Caco-2 (cell line): Measurements from ENCODE around the gene GPR161. TPM values are rescaled to one million over a fixed set of nuclear protein-coding genes. Genes with fewer than 3 reads are reported as not detected.

Source experiments
- BruUV-seq: library from RNA; stranded (reverse); fragments of 400-500 nt; replicated peaks from 2 replicates; lab custom pipeline; 2021; lab: Mats Ljungman, UMichigan
- CTCF ChIA-PET: fragments of 300-600 bp; sonication (Branson Sonifier 250); formaldehyde crosslinking; loops from one replicate; lab custom pipeline; 2022; ENCODE audit warnings: antibody characterized with exemption; lab: Charles Lee
- POLR2A ChIA-PET: fragments of 300-600 bp; sonication (Branson Sonifier 250); formaldehyde crosslinking; loops from one replicate; lab custom pipeline; 2022; ENCODE audit warnings: antibody characterized with exemption; lab: Charles Lee
- DNase-seq, 2 experiments: peaks; one replicate each; pipeline versions ENCODE4 v3.0.0 to v3.0.0-alpha.2; 2020 to 2022
- H3K27me3 ChIP-seq: replicated peaks from 2 replicates; pipeline ENCODE4 v1.6.0; 2011; ENCODE audit warnings: low read length; ENCODE audit not compliant: control insufficient read depth, insufficient read depth
- H3K36me3 ChIP-seq: 2 replicates; pipeline ENCODE4 v1.5.1; 2011; ENCODE audit warnings: low read length; ENCODE audit not compliant: control insufficient read depth, insufficient read depth
- H3K4me1 ChIP-seq: fragments of 250-450 bp; sonication (Bioruptor Pico); 2 replicates; pipeline ENCODE4 v1.5.1; 2020; ENCODE audit warnings: mild to moderate bottlenecking
- H3K4me3 ChIP-seq: 2 replicates; pipeline ENCODE4 v1.5.1; 2011; ENCODE audit warnings: low read depth, mild to moderate bottlenecking, control low read depth, low read length
- H3K9me3 ChIP-seq: fragments of 250-450 bp; sonication (Bioruptor Pico); 2 replicates; pipeline ENCODE4 v1.5.1; 2020; ENCODE audit warnings: mild to moderate bottlenecking, moderate library complexity
- H3K27ac Mint-ChIP-seq: one replicate; pipeline ENCODE4 v1.8.0; 2022; ENCODE audit warnings: mixed read lengths; ENCODE audit not compliant: unreplicated experiment
- H3K27me3 Mint-ChIP-seq: one replicate; pipeline ENCODE4 v1.8.0; 2022; ENCODE audit warnings: mixed read lengths; ENCODE audit not compliant: insufficient read depth, unreplicated experiment
- H3K36me3 Mint-ChIP-seq: one replicate; pipeline ENCODE4 v1.8.0; 2022; ENCODE audit warnings: mild to moderate bottlenecking, mixed read lengths; ENCODE audit not compliant: insufficient read depth, unreplicated experiment
- H3K4me1 Mint-ChIP-seq: one replicate; pipeline ENCODE4 v1.8.0; 2022; ENCODE audit warnings: low read depth, mixed read lengths; ENCODE audit not compliant: unreplicated experiment
- H3K4me3 Mint-ChIP-seq: one replicate; pipeline ENCODE4 v1.8.0; 2022; ENCODE audit warnings: mild to moderate bottlenecking, moderate library complexity, mixed read lengths; ENCODE audit not compliant: unreplicated experiment
- H3K9me3 Mint-ChIP-seq: one replicate; pipeline ENCODE4 v1.8.0; 2022; ENCODE audit warnings: mixed read lengths; ENCODE audit not compliant: unreplicated experiment
- intact Hi-C: fragments of 100-400 bp; cut with micrococcal nuclease; formaldehyde crosslinking; loops from one replicate; pipeline ENCODE4 v1.10.0; 2022; ENCODE audit not compliant: unreplicated experiment
- total RNA-seq: library from RNA; stranded (reverse); gene quantifications from 2 replicates; pipeline ENCODE4 v1.2.3, GENCODE V29; 2022
- TF ChIP-seq, protein P1 (sequence below), 2 experiments: fragments of 200-600 bp in 1 of 2; IDR thresholded peaks; 1 replicate in 1 of 2; 2 replicates in 1 of 2; pipeline versions ENCODE4 v1.5.1 to v1.8.0; 2011 to 2022; ENCODE audit warnings: antibody characterized with exemption in 1 of 2, control low read depth in 1 of 2, inconsistent platforms in 1 of 2, low read depth in 1 of 2, low read length in 1 of 2, mild to moderate bottlenecking in 1 of 2, moderate library complexity in 1 of 2; ENCODE audit not compliant: insufficient read depth in 1 of 2, severe bottlenecking in 1 of 2, unreplicated experiment in 1 of 2

The GPR161 gene
- total RNA-seq, 1 experiment from 2014 or later = 38.2 TPM

DNA sequence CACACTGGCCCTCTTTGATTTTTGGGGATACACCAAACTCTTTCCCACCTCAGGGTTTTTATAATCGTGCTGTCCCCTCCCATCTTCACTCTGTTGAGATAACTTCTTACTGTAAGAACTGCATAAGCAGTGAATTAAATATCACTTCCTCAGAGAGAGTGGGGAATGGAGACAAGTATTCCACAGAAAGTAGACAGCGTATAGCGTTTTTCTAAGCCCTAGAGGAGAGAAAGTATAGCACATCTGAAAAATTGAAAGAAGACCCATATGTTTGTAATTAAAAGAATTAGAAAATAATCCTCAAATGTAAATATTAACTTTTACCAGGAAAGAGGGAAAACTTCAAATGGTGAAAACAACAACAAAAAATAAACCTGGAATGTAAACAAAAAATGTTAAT is 67.3 kb downstream of the GPR161 start:
- Mint-ChIP-seq H3K4me1 (no peaks in the 10 kb centered on the region), H3K9me3 (no peaks in the 10 kb centered on the region), H3K4me3 (no peak overlapping the region), H3K27ac (no peak overlapping the region), H3K27me3 (no peaks in the 10 kb centered on the region), H3K36me3 (peaks cover 63% of the 10 kb centered on the region)
- TF ChIP-seq, protein P1, sequence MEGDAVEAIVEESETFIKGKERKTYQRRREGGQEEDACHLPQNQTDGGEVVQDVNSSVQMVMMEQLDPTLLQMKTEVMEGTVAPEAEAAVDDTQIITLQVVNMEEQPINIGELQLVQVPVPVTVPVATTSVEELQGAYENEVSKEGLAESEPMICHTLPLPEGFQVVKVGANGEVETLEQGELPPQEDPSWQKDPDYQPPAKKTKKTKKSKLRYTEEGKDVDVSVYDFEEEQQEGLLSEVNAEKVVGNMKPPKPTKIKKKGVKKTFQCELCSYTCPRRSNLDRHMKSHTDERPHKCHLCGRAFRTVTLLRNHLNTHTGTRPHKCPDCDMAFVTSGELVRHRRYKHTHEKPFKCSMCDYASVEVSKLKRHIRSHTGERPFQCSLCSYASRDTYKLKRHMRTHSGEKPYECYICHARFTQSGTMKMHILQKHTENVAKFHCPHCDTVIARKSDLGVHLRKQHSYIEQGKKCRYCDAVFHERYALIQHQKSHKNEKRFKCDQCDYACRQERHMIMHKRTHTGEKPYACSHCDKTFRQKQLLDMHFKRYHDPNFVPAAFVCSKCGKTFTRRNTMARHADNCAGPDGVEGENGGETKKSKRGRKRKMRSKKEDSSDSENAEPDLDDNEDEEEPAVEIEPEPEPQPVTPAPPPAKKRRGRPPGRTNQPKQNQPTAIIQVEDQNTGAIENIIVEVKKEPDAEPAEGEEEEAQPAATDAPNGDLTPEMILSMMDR (IDR thresholded peaks at IDR 0.05; ENCODE audit: insufficient read depth in 1 of 2, low read depth in 1 of 2, low read length in 1 of 2, severe bottlenecking in 1 of 2, unreplicated experiment in 1 of 2) = no peak
- H3K4me3 ChIP-seq = no peak overlapping the region
- peaks cover 1% of the 10 kb centered on the region for H3K36me3 ChIP-seq
- H3K27me3 ChIP-seq = no peaks in the 10 kb centered on the region
- intact Hi-C loops = no loop called here
- no peak for DNase-seq
- H3K9me3 ChIP-seq = no peaks in the 10 kb centered on the region
- BruUV-seq = no TSS peak
- H3K4me1 ChIP-seq = no peaks in the 10 kb centered on the region
- ChIA-PET POLR2A (no interaction called here), CTCF (no interaction called here)

GRCh38 chr1:168065506-168065905 is 71.2 kb downstream of the GPR161 start:
- H3K27ac Mint-ChIP-seq = no peak overlapping the region
- CTCF ChIA-PET = no interaction called here
- DNase-seq = no peak
- peaks cover 48% of the 10 kb centered on the region for H3K36me3 Mint-ChIP-seq
- BruUV-seq = no TSS peak
- H3K4me1 ChIP-seq = peaks cover 1% of the 10 kb centered on the region; the same call in 1 of the 2 replicates
- no peaks in the 10 kb centered on the region for H3K4me1 Mint-ChIP-seq
- POLR2A ChIA-PET = no interaction called here
- H3K9me3 Mint-ChIP-seq = no peaks in the 10 kb centered on the region
- H3K4me3 Mint-ChIP-seq = no peak overlapping the region
- TF ChIP-seq, protein P1 (IDR thresholded peaks at IDR 0.05; ENCODE audit: insufficient read depth in 1 of 2, low read depth in 1 of 2, low read length in 1 of 2, severe bottlenecking in 1 of 2, unreplicated experiment in 1 of 2) = no peak
- no peaks in the 10 kb centered on the region for H3K9me3 ChIP-seq
- intact Hi-C loops = no loop called here
- H3K36me3 ChIP-seq = peaks cover 1% of the 10 kb centered on the region
- H3K4me3 ChIP-seq = no peak overlapping the region
- no peaks in the 10 kb centered on the region for H3K27me3 ChIP-seq
- H3K27me3 Mint-ChIP-seq = no peaks in the 10 kb centered on the region

DNA sequence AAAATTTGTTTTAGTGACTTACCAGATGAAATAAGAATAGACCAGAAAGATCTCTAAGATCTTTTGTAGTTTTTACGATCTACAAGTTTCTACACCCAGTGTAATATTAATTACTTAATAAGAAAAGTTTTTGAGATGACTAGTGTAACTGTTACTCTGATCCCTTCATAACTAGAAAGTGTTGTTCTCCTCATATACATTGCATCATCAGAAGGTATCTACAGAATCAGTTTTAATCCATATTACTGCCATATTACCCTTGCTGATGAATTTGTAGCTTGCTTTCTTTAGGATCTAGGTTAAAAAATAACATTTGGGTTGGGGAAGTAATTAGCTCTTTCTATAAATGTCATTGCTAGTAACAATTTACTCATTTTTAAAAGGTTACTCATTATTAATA is 72.5 kb downstream of the GPR161 start:
- Mint-ChIP-seq H3K27me3 (no peaks in the 10 kb centered on the region), H3K27ac (no peak overlapping the region), H3K36me3 (peaks cover 48% of the 10 kb centered on the region), H3K4me3 (no peak overlapping the region), H3K9me3 (no peaks in the 10 kb centered on the region), H3K4me1 (no peaks in the 10 kb centered on the region)
- CTCF ChIA-PET = interaction anchor here (1.2 kb wide), 1 partner anchor 18 kb away, joined by 3 read pairs; no protein-coding TSS in a partner anchor
- H3K4me1 ChIP-seq = peaks cover 5% of the 10 kb centered on the region; the same call in 1 of the 2 replicates
- intact Hi-C loops = no loop called here
- no peaks in the 10 kb centered on the region for H3K9me3 ChIP-seq
- TF ChIP-seq, protein P1 (IDR thresholded peaks at IDR 0.05; ENCODE audit: insufficient read depth in 1 of 2, low read depth in 1 of 2, low read length in 1 of 2, severe bottlenecking in 1 of 2, unreplicated experiment in 1 of 2) = no peak
- POLR2A ChIA-PET = no interaction called here
- no peak overlapping the region for H3K4me3 ChIP-seq
- no TSS peak for BruUV-seq
- peaks cover 1% of the 10 kb centered on the region; the same call in 1 of the 2 replicates for H3K36me3 ChIP-seq
- no peak for DNase-seq
- no peaks in the 10 kb centered on the region for H3K27me3 ChIP-seq
